ENCODE results near the gene TARDBP. TPM values are rescaled to one million over a fixed set of nuclear protein-coding genes. Genes with fewer than 3 reads are reported as not detected.

The TARDBP gene
- total and polyA plus RNA-seq, 7 donors, result 91.8 to 387 (median 132) TPM

- Histone ChIP-seq H3K27ac (no peak overlapping the region), H3K27me3 (ENCODE audit: insufficient read depth in 3 of 3, low read length in 2 of 3) (no peaks in the 10 kb centered on the region), H3K4me3 (no peak overlapping the region), H3K36me3 (ENCODE audit: insufficient read depth in 1 of 2, low read depth in 1 of 2) (peaks cover 18 to 62% of the 10 kb centered on the region in 2 donors), H3K9me3 (no peaks in the 10 kb centered on the region), H3K4me1 (peaks cover 10% of the 10 kb centered on the region)
- DNase-seq (no peak), ATAC-seq (no peak)
- 95 to 99% (median 97%) methylated on average over 3 of the region's 3 CpGs for WGBS, 3 donors
- intact Hi-C loops (cut with DNase I), result no loop called here
- no peak for TF ChIP-seq CTCF (IDR thresholded peaks at IDR 0.05)
Measured at GRCh38 chr1:11064942-11065341, 52.5 kb downstream of the TARDBP start.

GRCh38 chr1:11065796-11066195, 53.3 kb downstream of the TARDBP start:
- H3K27ac ChIP-seq, result no peak overlapping the region
- no peak overlapping the region for H3K4me3 ChIP-seq
- no peaks in the 10 kb centered on the region for H3K9me3 ChIP-seq
- peaks cover 8% of the 10 kb centered on the region for H3K4me1 ChIP-seq
- no peak for TF ChIP-seq CTCF (IDR thresholded peaks at IDR 0.05)
- intact Hi-C loops (cut with DNase I), result no loop called here
- WGBS, 3 donors, result 90 to 97% (median 96%) methylated on average over 1 of the region's 1 CpG
- H3K27me3 ChIP-seq (ENCODE audit: insufficient read depth in 3 of 3, low read length in 2 of 3), result no peaks in the 10 kb centered on the region
- peaks cover 18 to 70% of the 10 kb centered on the region in 2 donors for H3K36me3 ChIP-seq (ENCODE audit: insufficient read depth in 1 of 2, low read depth in 1 of 2)
- no peak for ATAC-seq
- DNase-seq, result no peak

GRCh38 chr1:11067716-11068599, 55.5 kb downstream of the TARDBP start:
- no peak for TF ChIP-seq CTCF (IDR thresholded peaks at IDR 0.05)
- WGBS, 3 donors, result 89 to 91% (median 89%) methylated on average over 18 of the region's 18 CpGs
- peak in 1 of 2 donors; percentile 35 for DNase-seq

GRCh38 chr1:11068600-11069473, 56.4 kb downstream of the TARDBP start:
- H3K36me3 ChIP-seq (ENCODE audit: insufficient read depth in 1 of 2, low read depth in 1 of 2), result peaks cover 18 to 94% of the 10 kb centered on the region in 2 donors
- no peaks in the 10 kb centered on the region for H3K27me3 ChIP-seq (ENCODE audit: insufficient read depth in 3 of 3, low read length in 2 of 3)
- 89 to 95% (median 90%) methylated on average over 17 of the region's 17 CpGs for WGBS, 3 donors
- no peak for TF ChIP-seq CTCF (IDR thresholded peaks at IDR 0.05)
- ATAC-seq, result no peak
- H3K4me1 ChIP-seq, result no peaks in the 10 kb centered on the region
- no peak overlapping the region for H3K27ac ChIP-seq
- intact Hi-C loops (cut with DNase I), result no loop called here
- peak in 1 of 2 donors; percentile 24 for DNase-seq
- H3K9me3 ChIP-seq, result no peaks in the 10 kb centered on the region
- H3K4me3 ChIP-seq, result no peak overlapping the region

More at GRCh38 chr1:11067716-11068599, 55.5 kb downstream of the TARDBP start:
- intact Hi-C loops (cut with DNase I), result no loop called here
- H3K9me3 ChIP-seq, result no peaks in the 10 kb centered on the region
- no peaks in the 10 kb centered on the region for H3K27me3 ChIP-seq (ENCODE audit: insufficient read depth in 3 of 3, low read length in 2 of 3)
- no peak overlapping the region for H3K27ac ChIP-seq
- ATAC-seq, result no peak
- peaks cover 18 to 92% of the 10 kb centered on the region in 2 donors for H3K36me3 ChIP-seq (ENCODE audit: insufficient read depth in 1 of 2, low read depth in 1 of 2)
- H3K4me1 ChIP-seq, result no peaks in the 10 kb centered on the region
- no peak overlapping the region for H3K4me3 ChIP-seq
